Measurements from ENCODE around the gene ELOA.

Gene ELOA

GRCh38 chr1:23736437-23737134, 6.7 kb upstream of the ELOA start:
- no peak for DNase-seq

- DNase-seq: no peak
Observed at GRCh38 chr1:23741609-23742008, 1.7 kb upstream of the ELOA start.

DNA sequence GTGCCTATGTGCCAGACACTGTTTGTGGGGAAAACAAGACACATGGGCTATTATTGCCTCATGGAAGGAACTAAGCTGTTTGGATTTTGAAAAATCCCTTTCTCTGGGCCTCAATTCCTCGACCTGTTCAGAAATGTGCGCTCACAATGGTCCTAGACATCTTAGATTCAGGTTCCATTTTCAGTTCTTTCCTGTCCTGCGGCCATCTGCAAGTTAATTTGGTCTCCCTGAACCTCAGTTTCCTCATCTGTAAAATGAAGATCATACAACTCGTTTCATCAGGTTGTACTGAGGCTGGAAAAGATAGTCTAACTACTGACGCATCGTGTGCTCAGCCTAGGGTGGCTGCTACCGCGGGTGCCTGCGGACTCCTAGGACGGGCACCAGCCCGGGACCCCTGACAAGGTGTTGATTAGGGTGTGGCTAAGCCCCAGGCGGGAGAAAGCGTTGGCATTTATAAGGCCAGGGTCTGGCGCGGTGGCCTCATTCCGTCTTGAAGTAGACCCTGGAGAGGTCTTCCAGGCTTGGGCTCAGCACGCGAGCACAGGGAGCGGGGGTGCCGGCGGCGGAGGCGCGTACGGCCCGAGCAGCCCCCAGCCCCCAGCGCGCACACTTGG, 493 bp upstream of the ELOA start:
- DNase-seq: peak in 5 of 51 donors; percentile 37 to 52 (median 50)

DNA sequence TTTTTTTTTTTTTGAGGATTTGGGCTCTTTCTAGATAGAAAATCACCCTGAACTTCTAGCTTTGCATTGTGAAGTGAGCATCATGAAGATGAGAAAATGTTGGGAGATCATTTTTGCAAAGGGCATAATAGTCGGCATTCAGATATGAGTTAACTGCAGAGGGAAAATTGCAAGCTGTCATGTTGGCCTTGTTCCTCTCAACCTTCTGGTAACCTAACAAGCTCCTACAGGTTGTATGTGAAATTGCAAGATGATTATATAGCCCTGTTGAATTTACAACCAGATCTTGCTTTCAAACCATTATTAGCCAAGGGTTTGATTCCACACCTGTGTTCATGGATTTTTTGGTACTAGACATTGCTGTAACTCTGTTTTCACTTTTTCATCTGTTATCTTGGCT, 2.2 kb downstream of the ELOA start:
- no peak for DNase-seq

DNA sequence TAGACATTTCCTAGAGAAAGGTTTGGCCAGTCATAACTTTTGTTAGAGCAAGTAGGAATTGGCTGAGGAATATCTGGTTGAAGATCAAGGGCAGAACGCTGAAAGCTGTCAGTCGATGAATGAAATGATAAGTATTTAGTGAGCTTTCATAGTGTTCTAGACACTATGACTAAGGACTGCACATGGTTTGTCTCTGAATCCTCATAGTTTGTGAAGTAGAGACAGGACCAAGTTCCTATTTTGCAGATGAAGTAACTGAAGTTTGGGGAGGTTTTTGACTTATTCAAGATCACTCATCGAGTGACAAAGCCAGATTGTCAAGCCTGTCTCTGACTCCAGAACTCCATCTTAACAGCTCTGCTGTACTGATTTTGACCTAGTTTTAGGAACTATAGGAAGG, 4.7 kb downstream of the ELOA start:
- no peak for DNase-seq

DNA sequence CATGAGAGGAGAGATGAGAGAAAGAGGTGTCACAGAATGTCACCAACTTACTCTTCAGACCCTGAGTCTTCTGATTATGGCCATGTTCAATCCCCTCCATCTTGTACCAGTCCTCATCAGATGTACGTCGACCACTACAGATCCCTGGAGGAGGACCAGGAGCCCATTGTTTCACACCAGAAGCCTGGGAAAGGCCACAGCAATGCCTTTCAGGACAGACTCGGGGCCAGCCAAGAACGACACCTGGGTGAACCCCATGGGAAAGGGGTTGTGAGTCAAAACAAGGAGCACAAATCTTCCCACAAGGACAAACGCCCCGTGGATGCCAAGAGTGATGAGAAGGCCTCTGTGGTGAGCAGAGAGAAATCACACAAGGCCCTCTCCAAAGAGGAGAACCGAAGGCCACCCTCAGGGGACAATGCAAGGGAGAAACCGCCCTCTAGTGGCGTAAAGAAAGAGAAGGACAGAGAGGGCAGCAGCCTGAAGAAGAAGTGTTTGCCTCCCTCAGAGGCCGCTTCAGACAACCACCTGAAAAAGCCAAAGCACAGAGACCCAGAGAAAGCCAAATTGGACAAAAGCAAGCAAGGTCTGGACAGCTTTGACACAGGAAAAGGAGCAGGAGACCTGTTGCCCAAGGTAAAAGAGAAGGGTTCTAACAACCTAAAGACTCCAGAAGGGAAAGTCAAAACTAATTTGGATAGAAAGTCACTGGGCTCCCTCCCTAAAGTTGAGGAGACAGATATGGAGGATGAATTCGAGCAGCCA, 8.0 kb downstream of the ELOA start:
- peak in 3 of 51 donors; percentile 3 to 13 (median 7) for DNase-seq

GRCh38 chr1:23751815-23752200, 8.5 kb downstream of the ELOA start:
- no peak for DNase-seq

- DNase-seq: no peak
Observed at GRCh38 chr1:23752909-23753308, 9.6 kb downstream of the ELOA start.

- DNase-seq: no peak
Observed at GRCh38 chr1:23756676-23757075, 13.4 kb downstream of the ELOA start.

DNA sequence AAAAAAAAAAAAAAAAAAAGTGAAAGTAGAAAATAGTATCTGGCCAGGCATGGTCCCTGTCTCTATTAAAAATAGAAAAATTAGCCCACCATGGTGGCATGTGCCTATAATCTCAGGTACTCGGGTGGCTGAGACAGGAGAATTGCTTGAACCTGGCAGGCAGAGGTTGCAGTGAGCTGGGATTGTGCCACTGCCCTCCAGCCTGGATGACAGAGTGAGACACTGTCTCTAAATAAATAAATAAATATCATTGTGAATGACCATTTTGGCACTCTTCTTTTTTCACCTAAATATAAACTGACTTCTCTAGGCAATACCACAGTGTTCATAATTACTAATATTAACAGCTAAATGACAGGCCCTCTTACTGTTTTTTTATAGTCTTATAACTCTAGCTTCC, 14.5 kb downstream of the ELOA start:
- no peak for DNase-seq

- DNase-seq: peak in 28 of 51 donors; percentile 2 to 62 (median 26)
Observed at GRCh38 chr1:23759277-23759676, 16.0 kb downstream of the ELOA start.

- DNase-seq: no peak
Observed at GRCh38 chr1:23763041-23763577, 19.8 kb downstream of the ELOA start.

GRCh38 chr1:23768733-23769132, 25.5 kb downstream of the ELOA start:
- DNase-seq: no peak

DNA sequence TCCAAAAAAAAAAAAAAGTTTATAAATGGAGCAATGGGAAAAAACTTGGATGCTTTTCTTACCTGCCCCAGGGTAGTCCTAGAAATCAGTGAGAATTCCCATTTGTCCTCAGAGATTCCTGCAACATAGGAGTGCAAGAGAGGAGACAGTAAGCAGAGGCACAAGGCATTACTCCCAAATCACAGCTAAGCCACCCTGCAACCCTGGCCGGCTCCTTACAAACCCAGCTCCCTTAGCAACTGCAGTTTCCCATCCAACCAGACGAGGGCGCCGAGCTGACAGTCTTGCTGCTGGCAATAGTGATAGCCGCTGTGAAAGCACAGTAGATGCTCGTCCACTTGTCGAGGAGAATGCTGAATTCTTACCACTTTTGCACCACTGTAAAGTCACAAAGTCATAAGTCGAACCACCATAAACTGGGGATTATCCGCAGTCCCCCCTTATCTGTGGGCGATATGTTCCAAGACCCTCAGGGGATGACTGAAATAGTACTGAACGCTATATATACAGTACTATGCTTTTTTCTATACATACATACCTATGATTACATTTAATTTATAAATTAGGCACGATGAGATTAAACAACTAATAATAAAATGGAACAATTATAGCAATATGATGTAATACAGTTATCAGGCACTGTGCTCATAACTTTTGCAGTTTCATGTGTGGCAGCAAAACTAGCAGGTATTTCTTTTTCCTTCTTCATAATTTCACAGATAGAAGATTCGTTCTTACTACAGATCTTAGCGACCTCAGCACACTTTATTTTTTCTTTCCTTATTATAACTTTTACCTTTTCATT, 29.0 kb downstream of the ELOA start:
- DNase-seq: peak in 47 of 51 donors; percentile 9 to 93 (median 64)

DNA sequence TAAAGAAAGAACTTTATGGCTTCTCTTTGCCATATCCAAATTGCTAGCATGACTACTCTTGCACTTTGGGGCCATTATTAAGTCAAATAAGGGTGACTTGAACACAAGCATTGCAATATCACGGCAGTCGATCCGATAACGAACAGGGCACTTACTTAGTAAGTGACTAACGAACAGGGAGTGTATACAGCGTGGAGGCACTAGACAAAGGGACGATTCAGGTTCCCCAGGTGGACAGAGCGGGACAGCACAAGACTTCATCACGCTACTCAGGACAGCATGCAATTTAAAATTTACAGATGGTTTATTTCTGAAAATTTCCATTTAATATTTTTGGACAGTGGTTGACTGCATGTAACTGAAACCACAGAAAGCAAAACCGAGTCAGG, 29.6 kb downstream of the ELOA start:
- DNase-seq: no peak

DNA sequence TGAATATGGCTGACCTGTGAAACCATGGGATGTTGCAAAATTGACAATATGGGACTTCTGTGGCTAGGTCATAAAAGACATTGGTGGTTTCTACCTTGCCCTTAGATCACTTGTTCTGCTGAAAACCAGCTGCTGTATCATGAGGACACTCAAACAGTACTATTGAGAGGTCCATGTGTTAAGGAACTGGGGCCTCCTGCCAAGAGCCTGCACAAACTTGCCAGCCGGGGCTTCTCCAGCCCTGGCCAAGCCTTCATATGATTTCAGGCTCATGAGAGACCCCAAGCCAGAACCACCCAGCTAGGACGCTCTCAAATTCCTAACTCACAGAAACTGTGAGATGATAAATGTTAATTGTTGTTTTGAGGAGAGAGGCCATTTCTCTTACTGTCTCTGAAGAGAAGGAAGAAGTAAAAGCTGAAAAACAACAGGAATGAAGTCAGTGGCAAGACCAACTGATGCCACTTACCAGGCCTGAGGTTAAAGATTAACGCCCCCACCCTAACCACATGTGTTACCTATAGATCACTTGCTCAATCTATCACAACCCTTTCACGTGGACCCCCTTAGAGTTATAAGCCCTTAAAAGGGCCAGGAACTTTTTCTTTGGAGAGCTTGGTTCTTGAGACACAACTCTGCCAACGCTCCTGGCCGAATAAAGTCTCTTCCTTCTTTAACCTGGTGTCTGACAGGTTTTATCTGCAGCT, 31.1 kb downstream of the ELOA start:
- no peak for DNase-seq

GRCh38 chr1:23776217-23776616, 32.9 kb downstream of the ELOA start:
- DNase-seq: no peak

DNA sequence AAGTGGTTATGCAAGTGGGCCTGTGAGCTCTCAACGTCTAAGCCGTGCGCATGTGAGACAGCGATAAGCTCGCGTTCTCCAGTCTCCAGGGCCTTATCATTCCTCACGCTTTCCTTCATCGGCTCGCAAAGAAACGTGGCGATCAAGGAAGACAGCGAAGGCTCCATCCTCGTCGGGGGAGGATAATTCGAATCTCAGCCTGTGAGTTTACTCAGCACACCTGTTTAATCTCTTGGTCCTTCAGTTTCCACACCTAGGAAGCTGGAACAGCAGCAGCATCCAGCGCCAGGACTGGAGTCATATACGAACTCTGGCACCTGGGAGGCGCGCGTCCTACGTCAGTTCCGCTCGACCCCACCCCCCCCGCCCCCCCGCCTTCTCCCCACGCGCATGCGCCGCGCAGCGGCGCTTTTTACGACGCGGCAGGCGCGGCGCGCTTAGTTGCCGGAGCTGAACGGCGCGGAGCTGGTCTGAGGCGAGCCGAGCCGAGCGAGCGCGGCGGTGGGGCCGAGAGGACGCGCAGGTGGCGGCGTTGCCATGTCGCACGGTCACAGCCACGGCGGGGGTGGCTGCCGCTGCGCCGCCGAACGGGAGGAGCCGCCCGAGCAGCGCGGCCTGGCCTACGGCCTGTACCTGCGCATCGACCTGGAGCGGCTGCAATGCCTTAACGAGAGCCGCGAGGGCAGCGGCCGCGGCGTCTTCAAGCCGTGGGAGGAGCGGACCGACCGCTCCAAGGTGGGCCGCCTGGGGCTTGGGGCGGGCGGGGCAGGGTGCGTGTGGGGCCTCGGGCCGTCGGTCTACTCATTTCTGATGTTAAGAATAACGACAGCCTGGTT, 34.9 kb downstream of the ELOA start, which contains the start of gene PITHD1:
TSS of gene PITHD1 (plus strand) at position 440 of the 836 bp plus-strand sequence. CDS start at position 538, 98 bp downstream.
- peak; percentile 29 to 91 (median 66) for DNase-seq

DNA sequence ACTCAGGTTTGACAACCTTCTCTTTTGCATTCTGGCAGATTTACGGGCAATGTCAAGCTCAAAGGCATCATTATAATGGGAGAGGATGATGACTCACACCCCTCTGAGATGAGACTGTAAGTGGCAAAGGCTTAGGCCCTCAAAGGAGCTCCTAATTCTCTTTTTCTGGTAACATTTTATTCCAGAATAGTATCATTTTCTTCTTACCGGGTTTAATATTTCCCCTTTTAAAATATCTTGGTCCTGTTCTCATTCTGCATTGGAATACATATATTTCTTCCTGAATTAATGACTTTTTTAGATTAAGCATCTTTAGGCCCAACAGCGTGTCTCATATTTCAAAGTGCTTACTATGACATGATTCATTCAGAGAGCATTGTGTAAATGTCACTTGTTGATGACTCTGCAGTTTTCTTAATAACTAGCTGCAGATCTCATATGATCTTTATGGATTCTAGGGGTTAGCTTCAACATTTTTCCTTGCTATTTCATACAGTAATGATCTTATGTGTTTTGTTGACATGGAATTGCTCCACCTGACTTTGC, 36.6 kb downstream of the ELOA start:
- DNase-seq: no peak

All from hypothalamus (tissue), 51 donors.